K562 (cell line): ENCODE data around the gene POLK. TPM values are rescaled to one million over a fixed set of nuclear protein-coding genes. Genes with fewer than 3 reads are reported as not detected.

ENCODE experiments used
- BACH1 ChIP-seq: fragments of 200-800 bp; sonication (Bioruptor generic); IDR thresholded peaks from 2 replicates; pipeline ENCODE4 v1.6.1; 2016; ENCODE audit warnings: missing genetic modification characterization, missing compliant biosample characterization
- FOXP1 ChIP-seq: sonication (generic); formaldehyde crosslinking; IDR thresholded peaks from 2 replicates; pipeline ENCODE4 v1.8.0; 2022; ENCODE audit warnings: mild to moderate bottlenecking, missing genetic modification reagents
- JUND ChIP-seq, 2 experiments: IDR thresholded peaks; 2 replicates in 1 of 2; 3 replicates in 1 of 2; pipeline ENCODE4 v1.6.1; 2011; ENCODE audit warnings: borderline replicate concordance in 2 of 2, low read depth in 2 of 2, low read length in 2 of 2, improper control_type of control experiment in 1 of 2, missing biosample characterization in 1 of 2, missing genetic modification characterization in 1 of 2, missing genetic modification reagents in 1 of 2
- MTA1 ChIP-seq: fragments of 450-650 bp; IDR thresholded peaks from 2 replicates; pipeline ENCODE4 v1.6.1; 2017; ENCODE audit warnings: borderline replicate concordance
- ZNF232 ChIP-seq: sonication (generic); formaldehyde crosslinking; IDR thresholded peaks from 2 replicates; pipeline ENCODE4 v1.8.0; 2022; ENCODE audit warnings: mild to moderate bottlenecking, missing genetic modification reagents
- polyA plus RNA-seq, 8 experiments: library from polyadenylated mRNA; depleted of rRNA in 4 of 8; stranded (reverse) in 5 of 8; unstranded in 3 of 8; fragments of >200 nt; fragmentation: Nextera tagmentation in 2 of 8; fragmentation: Illumina TruSeq in 1 of 8; extraction: Ambion mirVana in 2 of 8; extraction: Trizol in 1 of 8; gene quantifications; 2 replicates each; pipeline versions ENCODE4 v1.2.1 to v1.2.3, GENCODE V29; 2011 to 2014; ENCODE audit warnings: inconsistent platforms in 1 of 8, missing spikeins in 1 of 8
- total RNA-seq, 7 experiments: library from RNA; depleted of rRNA in 6 of 7; stranded (reverse); fragments of >200 nt in 6 of 7; fragmentation: Illumina TruSeq in 2 of 7; extraction: Trizol in 2 of 7; gene quantifications; 2 replicates each; pipeline versions ENCODE4 v1.2.1 to v1.2.3, GENCODE V29; 2011 to 2021; ENCODE audit warnings: low replicate concordance in 1 of 7
- TF ChIP-seq, protein P1 (sequence below), 2 experiments: IDR thresholded peaks in 1 of 2; conservative IDR thresholded peaks in 1 of 2; 2 replicates each; pipeline ENCODE4 v1.6.1; 2016; ENCODE audit warnings: low read depth in 2 of 2, mild to moderate bottlenecking in 1 of 2, missing compliant biosample characterization in 1 of 2, missing genetic modification characterization in 1 of 2, moderate library complexity in 1 of 2
- TF ChIP-seq, protein P2 (sequence below), 2 experiments: fragments of 450-650 bp in 1 of 2; sonication (generic) in 1 of 2; formaldehyde crosslinking in 1 of 2; IDR thresholded peaks in 1 of 2; conservative IDR thresholded peaks in 1 of 2; 2 replicates each; pipeline versions ENCODE4 v1.6.1 to v1.8.1; 2016 to 2023; ENCODE audit warnings: mild to moderate bottlenecking in 2 of 2, moderate library complexity in 2 of 2, inconsistent platforms in 1 of 2, missing genetic modification reagents in 1 of 2
- TF ChIP-seq, protein P3 (sequence below), 2 experiments: fragments of 450-650 bp; formaldehyde crosslinking in 1 of 2; IDR thresholded peaks; 2 replicates each; pipeline versions ENCODE4 v1.4.0 to v1.6.1; 2014 to 2020; ENCODE audit warnings: mild to moderate bottlenecking in 2 of 2, borderline replicate concordance in 1 of 2, low read depth in 1 of 2
- TF ChIP-seq, protein P4 (sequence below): fragments of 450-650 bp; IDR thresholded peaks from 2 replicates; pipeline ENCODE4 v1.6.1; 2016
- TF ChIP-seq, protein P5 (sequence below): fragments of 450-650 bp; formaldehyde crosslinking; conservative IDR thresholded peaks from 2 replicates; pipeline ENCODE4 v1.4.0; 2022; ENCODE audit warnings: mild to moderate bottlenecking, missing genetic modification characterization

The POLK gene
- total and polyA plus RNA-seq, 9 of the 15 experiments (the other 6 are each of a cell fraction or from before 2014, with no cell fraction given), result 6.1 to 31.6 (median 16.5) TPM

DNA sequence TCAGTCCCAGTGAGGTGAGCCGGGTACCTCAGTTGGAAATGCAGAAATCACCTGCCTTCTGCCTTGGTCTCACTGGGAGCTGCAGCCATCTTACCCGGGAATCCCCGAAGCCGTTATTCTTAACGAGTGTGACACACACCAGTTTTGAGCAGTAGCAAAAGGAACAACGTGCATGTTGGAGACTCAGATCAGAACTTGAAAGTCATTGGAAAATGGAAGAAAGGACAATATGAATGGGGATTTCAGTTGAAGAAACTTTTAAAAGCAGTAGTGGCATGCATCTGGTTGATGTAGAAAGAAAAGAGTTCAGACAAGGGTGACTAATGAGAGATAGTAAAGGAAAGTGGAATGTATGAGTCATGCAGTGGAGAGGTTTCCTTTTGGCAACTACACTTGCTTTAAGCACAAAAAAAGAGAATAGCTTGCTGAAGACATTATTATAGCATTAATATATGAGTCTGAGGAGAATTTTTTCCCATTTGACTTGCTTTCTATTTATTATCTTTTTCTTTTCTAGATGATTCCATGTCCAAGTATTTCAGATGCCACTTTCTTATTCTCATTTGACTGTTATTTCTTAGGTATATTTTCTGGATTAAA is 55.1 kb downstream of the POLK start (continued):
- TF ChIP-seq, protein P1, sequence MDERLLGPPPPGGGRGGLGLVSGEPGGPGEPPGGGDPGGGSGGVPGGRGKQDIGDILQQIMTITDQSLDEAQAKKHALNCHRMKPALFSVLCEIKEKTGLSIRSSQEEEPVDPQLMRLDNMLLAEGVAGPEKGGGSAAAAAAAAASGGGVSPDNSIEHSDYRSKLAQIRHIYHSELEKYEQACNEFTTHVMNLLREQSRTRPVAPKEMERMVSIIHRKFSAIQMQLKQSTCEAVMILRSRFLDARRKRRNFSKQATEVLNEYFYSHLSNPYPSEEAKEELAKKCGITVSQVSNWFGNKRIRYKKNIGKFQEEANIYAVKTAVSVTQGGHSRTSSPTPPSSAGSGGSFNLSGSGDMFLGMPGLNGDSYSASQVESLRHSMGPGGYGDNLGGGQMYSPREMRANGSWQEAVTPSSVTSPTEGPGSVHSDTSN (CRISPR knock-in tag; IDR thresholded peaks at IDR 0.05; ENCODE audit: low read depth), result no peak
- TF ChIP-seq, protein P1 (tag; conservative IDR thresholded peaks at IDR 0.05; ENCODE audit: low read depth), result peak; percentile 79
- TF ChIP-seq, protein P2, sequence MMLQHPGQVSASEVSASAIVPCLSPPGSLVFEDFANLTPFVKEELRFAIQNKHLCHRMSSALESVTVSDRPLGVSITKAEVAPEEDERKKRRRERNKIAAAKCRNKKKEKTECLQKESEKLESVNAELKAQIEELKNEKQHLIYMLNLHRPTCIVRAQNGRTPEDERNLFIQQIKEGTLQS (IDR thresholded peaks at IDR 0.05), result peak; percentile 99
- TF ChIP-seq, protein P2 (CRISPR knock-in tag; conservative IDR thresholded peaks at IDR 0.05), result peak; percentile 90
- TF ChIP-seq BACH1 (0 out of 2 replicates have a peak, but pooled peaks have one; percentile 54), FOXP1 (CRISPR knock-in tag) (no peak), ZNF232 (no peak), JUND (IDR thresholded peaks at IDR 0.05; ENCODE audit: borderline replicate concordance, low read depth, low read length) (peak; percentile 99), JUND (tag; IDR thresholded peaks at IDR 0.05; ENCODE audit: borderline replicate concordance, low read depth, low read length) (peak; percentile 100), MTA1 (peak; percentile 64; the same call in 1 of the 2 replicates)
- TF ChIP-seq, protein P3, sequence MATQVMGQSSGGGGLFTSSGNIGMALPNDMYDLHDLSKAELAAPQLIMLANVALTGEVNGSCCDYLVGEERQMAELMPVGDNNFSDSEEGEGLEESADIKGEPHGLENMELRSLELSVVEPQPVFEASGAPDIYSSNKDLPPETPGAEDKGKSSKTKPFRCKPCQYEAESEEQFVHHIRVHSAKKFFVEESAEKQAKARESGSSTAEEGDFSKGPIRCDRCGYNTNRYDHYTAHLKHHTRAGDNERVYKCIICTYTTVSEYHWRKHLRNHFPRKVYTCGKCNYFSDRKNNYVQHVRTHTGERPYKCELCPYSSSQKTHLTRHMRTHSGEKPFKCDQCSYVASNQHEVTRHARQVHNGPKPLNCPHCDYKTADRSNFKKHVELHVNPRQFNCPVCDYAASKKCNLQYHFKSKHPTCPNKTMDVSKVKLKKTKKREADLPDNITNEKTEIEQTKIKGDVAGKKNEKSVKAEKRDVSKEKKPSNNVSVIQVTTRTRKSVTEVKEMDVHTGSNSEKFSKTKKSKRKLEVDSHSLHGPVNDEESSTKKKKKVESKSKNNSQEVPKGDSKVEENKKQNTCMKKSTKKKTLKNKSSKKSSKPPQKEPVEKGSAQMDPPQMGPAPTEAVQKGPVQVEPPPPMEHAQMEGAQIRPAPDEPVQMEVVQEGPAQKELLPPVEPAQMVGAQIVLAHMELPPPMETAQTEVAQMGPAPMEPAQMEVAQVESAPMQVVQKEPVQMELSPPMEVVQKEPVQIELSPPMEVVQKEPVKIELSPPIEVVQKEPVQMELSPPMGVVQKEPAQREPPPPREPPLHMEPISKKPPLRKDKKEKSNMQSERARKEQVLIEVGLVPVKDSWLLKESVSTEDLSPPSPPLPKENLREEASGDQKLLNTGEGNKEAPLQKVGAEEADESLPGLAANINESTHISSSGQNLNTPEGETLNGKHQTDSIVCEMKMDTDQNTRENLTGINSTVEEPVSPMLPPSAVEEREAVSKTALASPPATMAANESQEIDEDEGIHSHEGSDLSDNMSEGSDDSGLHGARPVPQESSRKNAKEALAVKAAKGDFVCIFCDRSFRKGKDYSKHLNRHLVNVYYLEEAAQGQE (IDR thresholded peaks at IDR 0.05; ENCODE audit: borderline replicate concordance), result peak; percentile 31
- TF ChIP-seq, protein P3 (CRISPR knock-in tag; IDR thresholded peaks at IDR 0.05; ENCODE audit: low read depth), result no peak
- TF ChIP-seq, protein P4, sequence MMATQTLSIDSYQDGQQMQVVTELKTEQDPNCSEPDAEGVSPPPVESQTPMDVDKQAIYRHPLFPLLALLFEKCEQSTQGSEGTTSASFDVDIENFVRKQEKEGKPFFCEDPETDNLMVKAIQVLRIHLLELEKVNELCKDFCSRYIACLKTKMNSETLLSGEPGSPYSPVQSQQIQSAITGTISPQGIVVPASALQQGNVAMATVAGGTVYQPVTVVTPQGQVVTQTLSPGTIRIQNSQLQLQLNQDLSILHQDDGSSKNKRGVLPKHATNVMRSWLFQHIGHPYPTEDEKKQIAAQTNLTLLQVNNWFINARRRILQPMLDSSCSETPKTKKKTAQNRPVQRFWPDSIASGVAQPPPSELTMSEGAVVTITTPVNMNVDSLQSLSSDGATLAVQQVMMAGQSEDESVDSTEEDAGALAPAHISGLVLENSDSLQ, result peak; percentile 51
- TF ChIP-seq, protein P5, sequence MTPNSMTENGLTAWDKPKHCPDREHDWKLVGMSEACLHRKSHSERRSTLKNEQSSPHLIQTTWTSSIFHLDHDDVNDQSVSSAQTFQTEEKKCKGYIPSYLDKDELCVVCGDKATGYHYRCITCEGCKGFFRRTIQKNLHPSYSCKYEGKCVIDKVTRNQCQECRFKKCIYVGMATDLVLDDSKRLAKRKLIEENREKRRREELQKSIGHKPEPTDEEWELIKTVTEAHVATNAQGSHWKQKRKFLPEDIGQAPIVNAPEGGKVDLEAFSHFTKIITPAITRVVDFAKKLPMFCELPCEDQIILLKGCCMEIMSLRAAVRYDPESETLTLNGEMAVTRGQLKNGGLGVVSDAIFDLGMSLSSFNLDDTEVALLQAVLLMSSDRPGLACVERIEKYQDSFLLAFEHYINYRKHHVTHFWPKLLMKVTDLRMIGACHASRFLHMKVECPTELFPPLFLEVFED (CRISPR knock-in tag), result 0 out of 2 replicates have a peak, but pooled peaks have one; percentile 19
